WTC11 (cell line): ENCODE measurements around the gene BAG3.

Experiments used
- AFF4 ChIP-seq: sonication (generic); formaldehyde crosslinking; IDR thresholded peaks from 2 replicates; pipeline ENCODE4 v1.8.1; 2023; ENCODE audit warnings: mild to moderate bottlenecking, missing genetic modification reagents, borderline replicate concordance
- CTCF ChIP-seq: fragments of 200-600 bp; IDR thresholded peaks from 2 replicates; pipeline ENCODE4 v1.8.0; 2022; ENCODE audit warnings: antibody characterized with exemption
- ZNF317 ChIP-seq: sonication (generic); formaldehyde crosslinking; IDR thresholded peaks from 2 replicates; pipeline ENCODE4 v1.8.1; 2023; ENCODE audit warnings: low read depth, mild to moderate bottlenecking, moderate library complexity, missing genetic modification reagents, borderline replicate concordance

- TF ChIP-seq AFF4 (CRISPR knock-in tag), result no peak
- TF ChIP-seq CTCF, result no peak
- TF ChIP-seq ZNF317 (CRISPR knock-in tag), result no peak
Measured at GRCh38 chr10:119688033-119688508, 36.9 kb downstream of the BAG3 start.
